SK-N-SH treated with all-trans-retinoic acid at 6 μM for 48 hours (cell line): Measurements from ENCODE around the gene SOCS3.

Experiments used
- ATAC-seq: fragments of 200-7000 bp; cut with Tn5 transposase; 3 replicates; pipeline ENCODE4 v1.9.1; 2020; ENCODE audit warnings: mild to moderate bottlenecking, moderate library complexity
- CSDC2 ChIP-seq: fragments of 250-450 bp; sonication (Bioruptor Pico); IDR thresholded peaks from 2 replicates; pipeline ENCODE4 v1.5.0; 2020; ENCODE audit warnings: mild to moderate bottlenecking, moderate library complexity
- ESRRG ChIP-seq: fragments of 250-450 bp; sonication (Bioruptor Pico); IDR thresholded peaks from 2 replicates; pipeline ENCODE4 v1.6.1; 2021; ENCODE audit warnings: mild to moderate bottlenecking
- GLIS3 ChIP-seq: fragments of 250-450 bp; sonication (Bioruptor Pico); IDR thresholded peaks from 2 replicates; pipeline ENCODE4 v1.5.0; 2020; ENCODE audit warnings: mild to moderate bottlenecking, moderate library complexity
- ISL1 ChIP-seq: fragments of 250-450 bp; sonication (Bioruptor Pico); IDR thresholded peaks from 2 replicates; pipeline ENCODE4 v2.1.2; 2022; ENCODE audit warnings: mild to moderate bottlenecking, moderate library complexity
- OSR1 ChIP-seq: fragments of 250-450 bp; sonication (Bioruptor Pico); IDR thresholded peaks from 2 replicates; pipeline ENCODE4 v1.8.0; 2022; ENCODE audit warnings: moderate library complexity, mild to moderate bottlenecking, inconsistent platforms
- PPARA ChIP-seq: fragments of 250-450 bp; sonication (Bioruptor Pico); IDR thresholded peaks from 2 replicates; pipeline ENCODE4 v1.5.0; 2020; ENCODE audit warnings: mild to moderate bottlenecking, borderline replicate concordance
- RARB ChIP-seq: fragments of 250-450 bp; sonication (Bioruptor Pico); IDR thresholded peaks from 2 replicates; pipeline ENCODE4 v1.8.0; 2021; ENCODE audit warnings: mild to moderate bottlenecking, moderate library complexity
- SNAI2 ChIP-seq: fragments of 250-450 bp; sonication (Bioruptor Pico); IDR thresholded peaks from 2 replicates; pipeline ENCODE4 v1.5.0; 2020; ENCODE audit warnings: mild to moderate bottlenecking, moderate library complexity
- TCF4 ChIP-seq: fragments of 250-450 bp; sonication (Bioruptor Pico); IDR thresholded peaks from 2 replicates; pipeline ENCODE4 v1.8.0; 2021; ENCODE audit warnings: mild to moderate bottlenecking, moderate library complexity, borderline replicate concordance
- ZC3H10 ChIP-seq: fragments of 250-450 bp; sonication (Bioruptor Pico); IDR thresholded peaks from 2 replicates; pipeline ENCODE4 v1.5.1; 2021; ENCODE audit warnings: mild to moderate bottlenecking, moderate library complexity
- ZFP3 ChIP-seq: fragments of 250-450 bp; sonication (Bioruptor Pico); IDR thresholded peaks from 2 replicates; pipeline ENCODE4 v1.5.0; 2020; ENCODE audit warnings: mild to moderate bottlenecking, moderate library complexity
- ZFP30 ChIP-seq: fragments of 450-650 bp; formaldehyde crosslinking; IDR thresholded peaks from 2 replicates; pipeline ENCODE4 v1.5.0; 2022; ENCODE audit warnings: mild to moderate bottlenecking, moderate library complexity
- ZNF565 ChIP-seq: fragments of 450-650 bp; formaldehyde crosslinking; conservative IDR thresholded peaks from 2 replicates; pipeline ENCODE4 v1.5.0; 2020; ENCODE audit warnings: low read depth, mild to moderate bottlenecking, moderate library complexity
- ZNF8 ChIP-seq: fragments of 450-650 bp; formaldehyde crosslinking; IDR thresholded peaks from 2 replicates; pipeline ENCODE4 v1.5.0; 2020; ENCODE audit warnings: mild to moderate bottlenecking, moderate library complexity
- TF ChIP-seq, protein P1 (sequence below): fragments of 250-450 bp; sonication (Bioruptor Pico); IDR thresholded peaks from 2 replicates; pipeline ENCODE4 v1.5.0; 2020; ENCODE audit warnings: mild to moderate bottlenecking, moderate library complexity
- TF ChIP-seq, protein P2 (sequence below): fragments of 250-450 bp; sonication (Bioruptor Pico); IDR thresholded peaks from 2 replicates; pipeline ENCODE4 v1.5.1; 2021; ENCODE audit warnings: mild to moderate bottlenecking, moderate library complexity
- TF ChIP-seq, protein P3 (sequence below): fragments of 250-450 bp; sonication (Bioruptor Pico); IDR thresholded peaks from 2 replicates; pipeline ENCODE4 v1.8.0; 2020; ENCODE audit warnings: mild to moderate bottlenecking, moderate library complexity, borderline replicate concordance

Gene SOCS3

DNA sequence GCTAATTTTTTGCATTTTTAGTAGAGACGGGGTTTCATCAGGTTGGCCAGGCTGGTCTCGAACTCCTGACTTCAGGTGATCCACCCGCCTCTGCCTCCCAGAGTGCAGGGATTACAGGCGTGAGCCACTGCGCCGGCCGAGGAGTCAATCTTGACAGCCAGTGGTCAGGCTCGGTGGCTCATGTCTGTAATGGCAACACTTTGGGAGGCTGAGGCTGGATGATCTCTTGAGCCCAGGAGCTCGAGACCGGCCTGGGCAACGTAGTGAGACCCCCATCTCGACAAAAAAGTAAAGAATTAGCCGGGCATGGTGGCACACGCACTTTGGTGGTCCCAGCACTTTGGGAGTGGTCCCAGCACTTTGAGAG, 18.0 kb upstream of the SOCS3 start:
- TF ChIP-seq, protein P1, sequence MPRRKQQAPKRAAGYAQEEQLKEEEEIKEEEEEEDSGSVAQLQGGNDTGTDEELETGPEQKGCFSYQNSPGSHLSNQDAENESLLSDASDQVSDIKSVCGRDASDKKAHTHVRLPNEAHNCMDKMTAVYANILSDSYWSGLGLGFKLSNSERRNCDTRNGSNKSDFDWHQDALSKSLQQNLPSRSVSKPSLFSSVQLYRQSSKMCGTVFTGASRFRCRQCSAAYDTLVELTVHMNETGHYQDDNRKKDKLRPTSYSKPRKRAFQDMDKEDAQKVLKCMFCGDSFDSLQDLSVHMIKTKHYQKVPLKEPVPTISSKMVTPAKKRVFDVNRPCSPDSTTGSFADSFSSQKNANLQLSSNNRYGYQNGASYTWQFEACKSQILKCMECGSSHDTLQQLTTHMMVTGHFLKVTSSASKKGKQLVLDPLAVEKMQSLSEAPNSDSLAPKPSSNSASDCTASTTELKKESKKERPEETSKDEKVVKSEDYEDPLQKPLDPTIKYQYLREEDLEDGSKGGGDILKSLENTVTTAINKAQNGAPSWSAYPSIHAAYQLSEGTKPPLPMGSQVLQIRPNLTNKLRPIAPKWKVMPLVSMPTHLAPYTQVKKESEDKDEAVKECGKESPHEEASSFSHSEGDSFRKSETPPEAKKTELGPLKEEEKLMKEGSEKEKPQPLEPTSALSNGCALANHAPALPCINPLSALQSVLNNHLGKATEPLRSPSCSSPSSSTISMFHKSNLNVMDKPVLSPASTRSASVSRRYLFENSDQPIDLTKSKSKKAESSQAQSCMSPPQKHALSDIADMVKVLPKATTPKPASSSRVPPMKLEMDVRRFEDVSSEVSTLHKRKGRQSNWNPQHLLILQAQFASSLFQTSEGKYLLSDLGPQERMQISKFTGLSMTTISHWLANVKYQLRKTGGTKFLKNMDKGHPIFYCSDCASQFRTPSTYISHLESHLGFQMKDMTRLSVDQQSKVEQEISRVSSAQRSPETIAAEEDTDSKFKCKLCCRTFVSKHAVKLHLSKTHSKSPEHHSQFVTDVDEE (CRISPR knock-in tag) = no peak
- TF ChIP-seq ZFP3 (CRISPR knock-in tag) (no peak), SNAI2 (CRISPR knock-in tag) (no peak)
- TF ChIP-seq, protein P2, sequence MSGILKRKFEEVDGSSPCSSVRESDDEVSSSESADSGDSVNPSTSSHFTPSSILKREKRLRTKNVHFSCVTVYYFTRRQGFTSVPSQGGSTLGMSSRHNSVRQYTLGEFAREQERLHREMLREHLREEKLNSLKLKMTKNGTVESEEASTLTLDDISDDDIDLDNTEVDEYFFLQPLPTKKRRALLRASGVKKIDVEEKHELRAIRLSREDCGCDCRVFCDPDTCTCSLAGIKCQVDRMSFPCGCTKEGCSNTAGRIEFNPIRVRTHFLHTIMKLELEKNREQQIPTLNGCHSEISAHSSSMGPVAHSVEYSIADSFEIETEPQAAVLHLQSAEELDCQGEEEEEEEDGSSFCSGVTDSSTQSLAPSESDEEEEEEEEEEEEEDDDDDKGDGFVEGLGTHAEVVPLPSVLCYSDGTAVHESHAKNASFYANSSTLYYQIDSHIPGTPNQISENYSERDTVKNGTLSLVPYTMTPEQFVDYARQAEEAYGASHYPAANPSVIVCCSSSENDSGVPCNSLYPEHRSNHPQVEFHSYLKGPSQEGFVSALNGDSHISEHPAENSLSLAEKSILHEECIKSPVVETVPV = no peak
- peak; percentile 6; the same call in 2 of the 3 replicates for ATAC-seq

DNA sequence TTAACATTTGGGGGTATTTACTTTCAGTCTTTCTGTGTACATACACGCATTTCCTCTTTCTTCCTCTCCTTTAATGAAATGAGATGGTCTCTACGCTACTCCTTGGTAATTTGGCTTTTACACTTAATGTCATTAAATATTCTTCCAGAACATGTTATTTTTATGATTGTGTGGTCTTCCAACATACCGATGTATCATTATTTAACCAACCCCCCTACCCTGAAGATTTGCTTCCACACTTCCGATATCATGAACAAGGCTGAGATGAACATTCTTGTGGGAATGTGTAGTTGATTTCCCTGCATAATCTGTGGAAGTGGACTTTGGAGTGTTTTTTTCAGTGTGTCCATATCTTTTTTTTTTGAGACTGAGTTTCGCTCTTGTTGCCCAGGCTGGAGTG, 16.3 kb upstream of the SOCS3 start:
- ATAC-seq = no peak
- no peak for TF ChIP-seq ZNF8
- no peak for TF ChIP-seq ZC3H10
- no peak for TF ChIP-seq ZNF565 (CRISPR knock-in tag)
- TF ChIP-seq GLIS3 (CRISPR knock-in tag) = no peak
- no peak for TF ChIP-seq ZFP30 (CRISPR knock-in tag)
- TF ChIP-seq, protein P2 = no peak
- TF ChIP-seq OSR1 (CRISPR knock-in tag) = no peak

DNA sequence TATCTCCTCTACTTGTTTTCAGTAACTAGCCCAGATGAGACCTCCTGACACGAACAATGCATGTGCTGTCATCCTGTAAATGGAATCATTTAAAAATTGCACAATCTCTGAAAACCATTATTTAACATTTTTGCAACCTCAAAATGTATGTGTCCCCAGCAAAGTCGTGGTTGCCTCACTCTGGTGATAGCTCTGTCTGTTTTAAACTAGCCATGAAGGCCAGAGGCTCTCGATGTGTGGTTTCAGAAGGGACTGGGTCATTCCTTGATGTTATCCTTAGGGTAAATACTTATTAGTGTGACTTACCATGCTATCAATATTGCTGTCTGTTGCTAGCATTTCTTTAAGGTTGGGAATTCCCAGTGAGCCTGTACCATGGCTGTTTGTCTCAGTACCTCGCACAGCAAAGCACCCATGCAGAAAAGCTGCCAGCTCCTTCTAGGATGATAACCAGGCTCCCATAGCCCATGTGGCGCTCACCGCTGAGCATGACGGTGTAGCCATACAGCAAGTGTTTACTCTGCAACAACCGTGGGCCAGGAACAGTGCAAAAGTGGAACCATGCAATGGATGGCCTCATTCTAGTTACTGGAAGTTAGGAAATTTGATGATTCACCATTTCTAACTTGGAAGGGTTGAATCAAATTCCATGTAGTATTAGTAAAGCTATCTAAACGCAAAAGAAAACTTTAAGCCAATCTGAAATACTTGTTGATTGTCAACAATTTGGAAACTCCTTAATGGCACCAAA, 15.7 kb upstream of the SOCS3 start:
- ATAC-seq = peak; percentile 51
- TF ChIP-seq ISL1 (CRISPR knock-in tag) (peak; percentile 52; the same call in 1 of the 2 replicates), ZFP3 (CRISPR knock-in tag) (0 out of 2 replicates have a peak, but pooled peaks have one; percentile 23), ZNF8 (no peak), PPARA (CRISPR knock-in tag) (no peak), OSR1 (CRISPR knock-in tag) (0 out of 2 replicates have a peak, but pooled peaks have one; percentile 59), TCF4 (no peak), CSDC2 (CRISPR knock-in tag) (0 out of 2 replicates have a peak, but pooled peaks have one; percentile 65), RARB (CRISPR knock-in tag) (no peak), ZC3H10 (no peak), ESRRG (no peak), GLIS3 (CRISPR knock-in tag) (no peak)
- TF ChIP-seq, protein P1 (CRISPR knock-in tag) = no peak
- TF ChIP-seq, protein P3, sequence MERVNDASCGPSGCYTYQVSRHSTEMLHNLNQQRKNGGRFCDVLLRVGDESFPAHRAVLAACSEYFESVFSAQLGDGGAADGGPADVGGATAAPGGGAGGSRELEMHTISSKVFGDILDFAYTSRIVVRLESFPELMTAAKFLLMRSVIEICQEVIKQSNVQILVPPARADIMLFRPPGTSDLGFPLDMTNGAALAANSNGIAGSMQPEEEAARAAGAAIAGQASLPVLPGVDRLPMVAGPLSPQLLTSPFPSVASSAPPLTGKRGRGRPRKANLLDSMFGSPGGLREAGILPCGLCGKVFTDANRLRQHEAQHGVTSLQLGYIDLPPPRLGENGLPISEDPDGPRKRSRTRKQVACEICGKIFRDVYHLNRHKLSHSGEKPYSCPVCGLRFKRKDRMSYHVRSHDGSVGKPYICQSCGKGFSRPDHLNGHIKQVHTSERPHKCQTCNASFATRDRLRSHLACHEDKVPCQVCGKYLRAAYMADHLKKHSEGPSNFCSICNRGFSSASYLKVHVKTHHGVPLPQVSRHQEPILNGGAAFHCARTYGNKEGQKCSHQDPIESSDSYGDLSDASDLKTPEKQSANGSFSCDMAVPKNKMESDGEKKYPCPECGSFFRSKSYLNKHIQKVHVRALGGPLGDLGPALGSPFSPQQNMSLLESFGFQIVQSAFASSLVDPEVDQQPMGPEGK (CRISPR knock-in tag) = 0 out of 2 replicates have a peak, but pooled peaks have one; percentile 31
- TF ChIP-seq, protein P2 = no peak
- TF ChIP-seq, all 23 proteins: peak for 5
